ENCODE measurements around the gene HIP1.
"Not testable (repeated sequence)": the region's sequence is repeated elsewhere in the genome, so short reads cannot be mapped to it uniquely, and the experiment has no call there.

HIP1 gene

DNA sequence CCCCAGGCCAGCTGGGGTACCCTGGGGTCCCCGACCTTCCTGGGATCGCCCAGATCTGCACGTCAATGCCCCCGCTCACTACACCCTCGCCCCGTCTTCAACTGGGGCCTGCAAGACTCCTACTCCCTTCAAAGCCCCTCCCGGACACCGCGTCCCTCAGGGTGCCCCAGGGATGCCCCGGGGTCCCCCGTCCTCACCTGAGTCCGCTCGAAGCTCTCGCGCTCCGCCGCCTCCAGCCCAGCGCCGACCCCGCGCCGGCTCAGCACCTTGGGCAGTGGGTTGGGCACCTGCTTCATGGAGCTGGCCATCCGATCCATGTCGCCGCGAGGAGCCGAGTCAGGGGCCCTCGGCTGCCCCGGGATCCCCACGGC, at the start of gene HIP1:
Gene HIP1, minus strand, starts transcription at position 338 of the 371 bp plus-strand sequence. Its CDS starts 21 bp downstream, at position 317.
- no peak for DNase-seq

DNA sequence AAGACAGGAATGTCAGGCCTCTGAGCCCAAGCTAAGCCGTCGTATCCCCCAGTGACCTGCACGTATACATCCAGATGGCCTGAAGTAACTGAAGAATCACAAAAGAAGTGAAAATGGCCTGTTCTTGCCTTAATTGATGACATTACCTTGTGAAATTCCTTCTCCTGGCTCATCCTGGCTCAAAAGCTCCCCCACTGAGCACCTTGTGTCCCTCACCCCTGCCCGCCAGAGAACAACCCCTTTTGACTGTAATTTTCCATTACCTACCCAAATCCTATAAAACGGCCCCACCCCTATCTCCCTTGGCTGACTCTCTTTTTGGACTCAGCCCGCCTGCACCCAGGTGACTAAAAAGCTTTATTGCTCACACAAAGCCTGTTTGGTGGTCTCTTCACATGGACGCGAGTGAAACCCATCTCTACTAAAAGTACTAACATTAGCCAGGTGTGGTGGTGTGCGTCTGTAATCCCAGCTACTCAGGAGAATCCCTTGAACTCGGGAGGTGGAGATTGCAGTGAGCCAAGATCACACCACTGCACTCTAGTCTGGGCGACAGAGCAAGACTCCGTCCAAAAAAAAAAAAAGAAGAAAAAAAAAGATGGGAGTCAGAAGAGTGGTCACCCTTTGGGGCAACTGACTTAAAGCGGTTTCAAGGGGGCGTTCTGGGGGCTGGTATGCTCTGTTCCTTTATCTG, 49.6 kb upstream of the HIP1 start:
- DNase-seq: not testable (repeated sequence)

- DNase-seq: not testable (repeated sequence)
Observed at GRCh38 chr7:75783058-75783457, 44.3 kb upstream of the HIP1 start.

- not testable (repeated sequence) for DNase-seq
Observed at GRCh38 chr7:75780647-75781273, 42.0 kb upstream of the HIP1 start.

DNA sequence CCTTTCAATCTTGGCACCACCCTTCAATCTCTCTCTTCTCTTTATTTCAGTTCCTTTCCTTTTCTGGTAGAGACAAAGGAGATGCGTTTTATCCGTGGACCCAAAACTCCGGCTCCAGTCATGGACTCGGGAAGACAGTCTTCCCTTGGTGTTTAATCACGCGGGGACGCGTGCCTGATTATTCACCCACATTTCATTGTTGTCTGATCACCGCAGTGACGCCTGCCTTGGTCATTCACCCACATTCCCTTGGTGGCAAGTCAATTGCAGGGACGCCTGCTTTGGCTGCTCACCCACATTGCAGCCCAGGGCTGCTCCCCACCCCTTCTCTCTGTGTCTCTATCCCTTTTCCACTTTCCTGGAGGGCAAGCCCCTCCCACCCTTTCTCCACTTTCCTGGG, 40.8 kb upstream of the HIP1 start:
- not testable (repeated sequence) for DNase-seq

DNA sequence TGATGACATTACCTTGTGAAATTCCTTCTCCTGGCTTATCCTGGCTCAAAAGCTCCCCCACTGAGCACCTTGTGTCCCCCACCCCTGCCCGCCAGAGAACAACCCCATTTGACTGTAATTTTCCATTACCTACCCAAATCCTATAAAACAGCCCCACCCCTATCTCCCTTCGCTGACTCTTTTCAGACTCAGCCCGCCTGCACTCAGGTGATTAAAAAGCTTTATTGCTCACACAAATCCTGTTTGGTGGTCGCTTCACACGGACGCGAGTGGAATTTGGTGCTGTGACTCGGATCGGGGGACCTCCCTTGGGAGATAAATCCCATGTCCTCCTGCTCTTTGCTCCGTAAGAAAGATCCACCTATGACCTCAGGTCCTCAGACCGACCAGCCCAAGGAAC, 40.3 kb upstream of the HIP1 start:
- DNase-seq: not testable (repeated sequence)

GRCh38 chr7:75776295-75776971, 37.7 kb upstream of the HIP1 start:
- no peak for DNase-seq

- not testable (repeated sequence) for DNase-seq
Observed at GRCh38 chr7:75773958-75774357, 35.2 kb upstream of the HIP1 start.

DNA sequence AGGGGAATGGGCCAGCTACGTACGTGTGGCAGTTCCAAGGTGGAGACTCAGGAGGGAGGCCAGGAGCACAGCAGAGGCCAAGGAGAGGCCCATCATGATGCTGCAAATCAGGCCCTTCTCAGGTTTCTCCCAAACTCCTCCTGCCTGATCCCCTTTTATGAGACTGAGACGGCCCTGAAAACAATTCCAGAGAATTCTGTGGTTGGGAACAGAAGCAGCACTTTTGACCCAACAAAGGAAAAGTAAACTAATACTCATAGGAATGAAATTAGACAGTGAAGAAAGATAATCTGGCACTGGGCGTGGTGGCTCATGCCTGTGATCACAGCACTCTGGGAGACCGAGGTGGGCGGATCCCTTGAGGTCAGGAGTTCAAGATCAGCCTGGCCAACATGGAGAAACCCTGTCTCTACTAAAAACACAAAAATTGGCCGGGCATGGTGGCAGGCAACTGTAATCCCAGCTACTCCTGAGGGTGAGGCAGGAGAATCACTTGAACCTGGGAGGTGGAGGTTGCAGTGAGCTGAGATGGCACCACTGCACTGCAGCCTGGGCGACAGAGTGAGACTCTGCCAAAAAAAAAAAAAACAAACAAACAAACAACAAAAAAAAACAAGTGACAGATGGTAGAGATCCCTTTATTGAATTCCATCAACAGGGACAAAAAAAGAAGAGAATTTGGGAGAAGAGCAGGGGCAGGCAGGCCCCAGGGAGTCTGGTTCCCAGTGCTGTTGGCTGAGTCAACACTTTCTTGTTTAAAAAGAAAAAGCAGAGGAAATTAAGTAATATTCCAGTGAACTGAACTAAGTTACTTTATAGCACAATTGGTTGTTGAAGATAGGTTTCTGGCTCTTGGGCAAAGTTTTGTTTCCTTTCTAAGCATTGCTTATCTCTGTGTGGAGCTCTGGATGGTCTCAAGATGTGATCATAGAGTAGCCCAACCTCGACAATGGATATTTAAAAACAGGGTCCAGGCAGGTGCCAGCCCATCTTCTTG, 33.6 kb upstream of the HIP1 start, which contains the start of gene CCL26:
Gene CCL26, minus strand, starts transcription at position 131 of the 997 bp plus-strand sequence. Its CDS starts 35 bp downstream, at position 96.
- DNase-seq: no peak

GRCh38 chr7:75771224-75771623, 32.5 kb upstream of the HIP1 start:
- no peak for DNase-seq

DNA sequence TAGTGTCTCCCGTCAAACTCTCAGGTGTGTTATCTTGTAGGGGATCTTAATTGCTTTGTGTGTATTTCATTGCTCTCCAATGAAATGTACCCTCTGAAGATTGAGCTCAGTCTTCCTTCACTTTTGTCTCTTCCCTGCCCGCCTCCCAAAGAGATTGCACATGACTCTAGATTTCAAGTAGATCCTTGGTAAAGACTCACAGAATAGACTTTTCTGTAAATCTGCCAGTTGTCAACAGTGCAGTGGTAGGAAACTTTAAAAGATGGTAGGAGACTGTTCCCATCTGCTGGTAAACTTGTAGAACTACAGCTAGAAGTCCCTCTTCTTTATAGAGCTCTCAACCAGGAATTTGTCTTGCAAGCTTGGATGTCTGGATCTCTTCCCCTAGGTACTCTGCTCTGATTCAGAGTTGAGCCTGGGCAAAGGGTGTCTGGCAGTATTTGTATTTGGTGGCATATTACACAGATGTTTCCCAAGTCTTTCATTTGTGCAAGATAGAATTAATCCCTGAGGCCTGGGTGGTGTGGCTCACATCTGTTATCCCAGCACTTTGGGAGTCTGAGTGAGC, 23.7 kb upstream of the HIP1 start:
- DNase-seq: peak; percentile 15

DNA sequence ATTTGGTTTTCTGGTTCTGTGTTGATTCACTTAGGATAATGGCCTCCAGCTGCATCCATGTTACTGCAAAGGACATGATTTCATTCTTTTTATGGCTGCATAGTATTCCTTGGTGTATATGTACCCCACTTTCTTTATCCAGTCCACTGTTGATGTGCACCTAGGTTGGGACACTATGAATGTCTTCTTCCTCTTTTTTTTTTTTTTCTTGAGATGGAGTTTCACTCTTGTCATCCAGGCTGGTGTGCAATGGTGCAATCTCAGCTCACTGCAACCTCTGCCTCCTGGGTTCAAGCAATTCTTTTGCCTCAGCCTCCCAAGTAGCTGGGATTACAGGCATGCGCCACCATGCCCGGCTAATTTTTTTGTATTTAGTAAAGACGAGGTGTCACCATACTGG, 23.1 kb upstream of the HIP1 start:
- not testable (repeated sequence) for DNase-seq

DNA sequence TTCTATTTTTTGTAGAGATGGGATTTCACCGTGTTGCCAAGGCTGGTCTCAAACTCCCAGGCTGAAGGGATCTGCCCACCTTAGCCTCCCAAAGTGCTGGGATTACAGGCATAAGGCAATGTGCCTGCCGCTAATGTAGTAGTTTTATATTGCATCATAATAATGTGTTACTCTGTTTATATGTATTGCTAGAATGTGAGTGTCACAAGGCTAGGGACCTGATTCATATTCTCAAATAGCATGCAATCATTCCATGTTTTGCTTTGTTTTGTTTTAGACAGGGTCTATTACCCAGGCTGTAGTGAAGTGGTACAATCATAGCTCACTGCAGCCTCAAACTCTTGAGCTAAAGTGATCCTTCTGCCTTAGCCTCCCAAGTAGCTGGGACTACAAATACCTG, 19.8 kb upstream of the HIP1 start:
- DNase-seq: no peak

DNA sequence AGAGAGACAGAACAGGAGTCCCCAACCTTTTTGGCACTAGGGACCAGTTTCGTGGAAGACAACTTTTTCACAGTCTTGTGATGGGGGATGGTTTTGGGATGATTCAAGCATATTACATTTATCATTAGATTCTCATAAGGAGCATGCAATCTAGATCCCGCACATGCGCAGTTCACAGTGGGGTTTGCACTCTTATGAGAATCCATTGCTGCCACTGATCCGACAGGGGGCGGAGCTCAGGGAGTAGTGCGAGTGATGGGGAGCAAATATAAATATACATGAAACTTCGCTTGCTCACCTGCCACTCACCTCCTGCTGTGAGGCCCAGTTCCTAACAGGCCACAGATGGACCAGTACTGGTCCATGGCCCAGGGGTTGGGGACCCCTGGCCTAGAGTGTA, 19.1 kb upstream of the HIP1 start:
- DNase-seq: no peak

DNA sequence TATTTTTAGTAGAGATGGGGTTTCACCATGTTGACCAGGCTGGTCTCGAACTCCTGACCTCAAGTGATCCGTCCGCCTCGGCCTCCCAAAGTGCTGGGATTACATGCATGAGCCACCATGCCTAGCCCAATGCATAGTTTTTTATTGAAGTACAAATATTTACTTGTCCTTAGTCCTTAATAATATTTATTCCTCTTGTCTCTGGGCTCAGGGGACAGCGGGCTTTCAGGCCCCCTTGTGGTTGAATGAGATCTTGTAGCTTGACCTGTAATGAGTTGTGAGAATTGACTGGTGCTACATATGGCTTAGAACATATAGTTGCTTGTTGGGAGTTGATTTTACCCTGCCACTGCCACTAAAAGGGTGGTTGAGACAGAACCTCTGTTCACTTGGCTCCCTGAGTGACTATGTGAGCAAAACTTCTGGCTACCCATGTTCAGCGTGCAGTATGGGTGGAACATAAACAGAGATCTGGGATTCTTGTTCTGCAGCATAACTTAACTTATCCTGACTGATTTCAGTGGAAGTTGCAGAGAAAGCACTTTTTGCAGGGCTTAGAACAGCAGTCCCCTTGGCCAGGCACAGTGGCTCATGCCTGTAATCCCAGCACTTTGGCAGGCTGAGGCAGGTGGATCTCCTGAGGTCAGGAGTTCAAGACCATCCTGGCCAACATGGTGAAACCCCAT, 18.4 kb upstream of the HIP1 start:
- no peak for DNase-seq

- DNase-seq: no peak
Observed at GRCh38 chr7:75756206-75756990, 17.7 kb upstream of the HIP1 start.

DNA sequence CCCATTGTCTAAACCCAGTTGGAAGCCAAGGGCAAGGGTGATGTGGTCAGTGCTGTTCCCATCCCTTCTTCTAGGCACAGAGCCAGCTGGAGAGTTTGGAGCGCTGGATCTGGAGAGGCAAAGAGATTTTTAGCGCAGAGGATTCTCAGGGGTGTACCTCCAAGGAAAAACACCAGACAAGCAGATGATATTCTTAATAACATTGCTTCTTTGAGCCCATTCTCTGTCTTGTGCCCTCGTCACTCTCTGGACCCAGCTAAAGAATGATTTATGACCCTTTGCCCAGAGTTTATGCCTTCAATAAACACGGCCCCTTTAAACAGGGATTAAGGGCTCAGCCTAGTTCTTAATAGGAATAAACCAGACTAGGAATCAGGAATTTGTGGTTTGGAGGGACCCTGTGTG, 4.7 kb upstream of the HIP1 start:
- DNase-seq: no peak

GRCh38 chr7:75740846-75741497, 2.2 kb upstream of the HIP1 start:
- DNase-seq: no peak

- no peak for DNase-seq
Observed at GRCh38 chr7:75739796-75740672, 1.3 kb upstream of the HIP1 start.
